ENCODE measurements around the gene SRGAP3.

DNA sequence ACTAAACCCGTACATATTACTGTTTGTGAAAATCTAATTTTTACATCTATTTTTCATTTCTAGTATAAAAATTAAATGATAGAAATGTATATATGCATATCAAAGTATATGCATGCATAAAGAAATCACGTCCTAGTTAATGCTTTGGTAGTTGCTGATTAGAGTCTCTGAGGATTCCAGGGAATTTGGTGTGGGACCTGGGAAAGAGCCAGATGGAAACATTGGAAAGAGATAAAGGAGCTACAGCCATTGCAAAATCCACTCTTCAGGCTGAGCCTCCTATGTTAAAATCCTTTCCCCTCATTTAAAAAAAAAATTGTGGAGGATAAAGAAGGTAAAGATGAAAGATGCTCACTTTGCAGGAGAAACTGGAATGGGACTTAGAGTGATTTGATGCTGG, 134.1 kb downstream of the SRGAP3 start:
- TF ChIP-seq, protein P1, sequence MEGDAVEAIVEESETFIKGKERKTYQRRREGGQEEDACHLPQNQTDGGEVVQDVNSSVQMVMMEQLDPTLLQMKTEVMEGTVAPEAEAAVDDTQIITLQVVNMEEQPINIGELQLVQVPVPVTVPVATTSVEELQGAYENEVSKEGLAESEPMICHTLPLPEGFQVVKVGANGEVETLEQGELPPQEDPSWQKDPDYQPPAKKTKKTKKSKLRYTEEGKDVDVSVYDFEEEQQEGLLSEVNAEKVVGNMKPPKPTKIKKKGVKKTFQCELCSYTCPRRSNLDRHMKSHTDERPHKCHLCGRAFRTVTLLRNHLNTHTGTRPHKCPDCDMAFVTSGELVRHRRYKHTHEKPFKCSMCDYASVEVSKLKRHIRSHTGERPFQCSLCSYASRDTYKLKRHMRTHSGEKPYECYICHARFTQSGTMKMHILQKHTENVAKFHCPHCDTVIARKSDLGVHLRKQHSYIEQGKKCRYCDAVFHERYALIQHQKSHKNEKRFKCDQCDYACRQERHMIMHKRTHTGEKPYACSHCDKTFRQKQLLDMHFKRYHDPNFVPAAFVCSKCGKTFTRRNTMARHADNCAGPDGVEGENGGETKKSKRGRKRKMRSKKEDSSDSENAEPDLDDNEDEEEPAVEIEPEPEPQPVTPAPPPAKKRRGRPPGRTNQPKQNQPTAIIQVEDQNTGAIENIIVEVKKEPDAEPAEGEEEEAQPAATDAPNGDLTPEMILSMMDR (IDR thresholded peaks at IDR 0.05), result no peak
- no peak for TF ChIP-seq POLR2A (IDR thresholded peaks at IDR 0.05)
